Measurements from ENCODE around the gene KLF11.

- TF ChIP-seq EP300 (IDR thresholded peaks at IDR 0.05) (no peak), CTCF (IDR thresholded peaks at IDR 0.05) (no peak)
Measured at GRCh38 chr2:10084223-10084865, 41.0 kb downstream of the KLF11 start.

Data from ovary (tissue), 3 donors.